Stimulated activated CD8-positive, alpha-beta memory T cell treated with anti-CD3 and anti-CD28 coated beads, Interleukin-2, amount 100 ng/mL, for 1 hour (primary cell): ENCODE results near the gene MATN1.

Experiments used
- DNase-seq, 2 donors: peaks; one replicate each; pipeline ENCODE4 v3.0.0-alpha.2; 2020; ENCODE audit warnings: low read depth in 2 of 2

The MATN1 gene

DNA sequence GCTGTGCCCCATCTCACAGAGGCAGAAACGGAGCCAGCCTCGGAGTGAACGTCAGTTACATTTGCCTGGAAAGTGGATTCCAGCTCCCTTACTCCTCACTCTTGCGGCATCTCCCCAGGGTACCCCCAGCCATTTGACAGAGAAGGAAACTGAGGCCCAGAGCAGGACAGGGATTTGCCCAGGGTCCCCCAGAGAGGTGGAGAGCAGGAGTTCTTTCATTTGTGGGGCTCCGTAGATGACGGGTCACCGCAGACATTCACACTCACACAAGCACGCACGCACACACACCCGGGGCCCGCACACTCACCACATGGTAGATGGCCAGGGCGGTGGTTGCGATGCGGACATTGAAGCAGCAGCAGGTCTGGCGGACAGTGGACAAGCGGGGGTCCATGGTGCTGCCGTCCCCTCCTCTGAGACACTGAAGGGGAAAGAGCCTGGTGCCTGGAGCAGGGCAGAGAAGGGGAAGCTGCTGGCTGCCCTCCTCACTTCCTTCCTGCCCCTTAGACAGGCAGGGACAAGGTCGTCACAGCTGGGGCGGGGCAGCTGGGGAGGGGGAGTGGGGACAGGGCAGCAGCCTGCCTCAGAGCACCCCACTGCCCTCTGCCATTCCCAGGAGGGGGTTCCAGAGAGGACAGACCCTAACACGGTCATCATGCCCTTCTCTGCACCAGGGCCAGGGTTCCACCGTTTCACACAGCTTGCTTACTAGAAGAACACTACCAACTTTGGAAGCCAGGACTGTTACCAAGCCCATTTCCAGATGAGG is 34.2 kb upstream of the MATN1 start, which contains the start of gene LAPTM5:
LAPTM5 (minus strand) TSS at position 423 of the 769 bp plus-strand sequence; CDS start at position 394, 29 bp downstream.
- DNase-seq: peak in 1 of 2 donors; percentile 20

GRCh38 chr1:30756545-30757351 is 33.4 kb upstream of the MATN1 start:
- peak; percentile 43 to 51 for DNase-seq

- no peak for DNase-seq
Observed at GRCh38 chr1:30756206-30756544, 32.8 kb upstream of the MATN1 start.

GRCh38 chr1:30755746-30756145 is 32.4 kb upstream of the MATN1 start:
- DNase-seq: no peak

GRCh38 chr1:30755334-30755733 is 31.9 kb upstream of the MATN1 start:
- no peak for DNase-seq

DNA sequence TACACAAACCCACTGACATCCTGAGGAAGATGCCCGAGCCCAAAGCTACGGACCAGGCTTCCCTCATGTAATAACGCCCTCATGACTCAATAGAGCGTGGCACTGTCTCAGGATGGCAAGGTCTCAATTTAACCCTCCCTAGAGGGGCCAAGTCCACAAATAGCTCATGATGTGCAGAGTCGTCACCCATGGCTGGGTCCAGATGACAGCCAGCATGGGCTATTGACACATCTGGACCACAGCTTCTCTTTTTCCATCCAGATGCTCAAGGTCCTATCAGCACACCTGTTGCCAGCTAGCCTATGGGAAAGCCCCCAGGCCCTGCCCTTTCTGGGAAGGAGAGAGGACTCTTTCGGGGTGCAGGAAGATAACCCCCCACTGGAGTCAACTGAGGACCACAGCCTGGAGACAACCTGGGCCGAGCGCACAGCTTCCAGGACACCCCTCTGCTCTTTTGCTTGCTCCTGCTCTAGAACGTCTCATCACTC is 31.3 kb upstream of the MATN1 start:
- DNase-seq: no peak

DNA sequence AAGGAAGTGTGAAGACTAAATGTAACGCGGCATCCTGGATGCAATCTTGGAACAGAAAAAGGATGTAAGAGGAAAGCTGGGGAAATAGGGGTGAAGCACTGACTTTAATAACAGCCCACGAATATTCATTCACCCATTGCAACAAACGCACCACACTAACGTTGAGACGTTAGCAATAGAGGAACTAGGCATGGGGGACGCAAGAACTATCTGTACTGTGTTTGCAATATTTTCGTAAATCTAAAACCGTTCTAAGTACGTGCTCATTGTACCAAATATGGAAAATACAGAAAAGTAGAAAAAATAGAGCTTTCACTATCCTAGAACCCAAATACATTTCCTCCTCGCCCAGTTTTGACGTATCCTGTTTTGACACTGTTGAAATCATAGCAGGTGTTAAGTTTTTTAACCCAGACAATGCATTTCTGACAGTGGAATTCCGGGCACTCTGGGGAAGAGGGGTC is 30.3 kb upstream of the MATN1 start:
- DNase-seq: no peak

DNA sequence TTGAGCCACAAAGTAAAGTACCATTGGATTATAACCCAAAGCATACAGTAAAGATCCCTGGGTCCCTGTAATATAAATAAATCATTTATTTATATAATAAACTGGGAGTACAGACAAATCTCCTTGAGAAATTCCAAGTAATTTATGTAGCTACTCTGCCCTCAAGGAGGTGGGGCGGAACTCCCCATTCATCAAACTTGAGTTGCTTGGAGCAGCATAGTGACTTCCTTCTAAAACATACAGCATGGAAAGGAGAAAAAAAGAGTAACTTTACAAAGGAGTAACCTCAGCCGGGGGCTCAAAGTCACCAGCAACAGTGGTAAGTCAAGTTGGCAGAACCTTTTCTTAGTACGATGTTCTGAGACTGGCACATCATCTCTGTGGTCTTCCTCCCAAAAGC is 29.7 kb upstream of the MATN1 start:
- no peak for DNase-seq

GRCh38 chr1:30752651-30752908 is 29.2 kb upstream of the MATN1 start:
- no peak for DNase-seq

GRCh38 chr1:30751830-30752650 is 28.7 kb upstream of the MATN1 start:
- no peak for DNase-seq

- no peak for DNase-seq
Observed at GRCh38 chr1:30750731-30751291, 27.4 kb upstream of the MATN1 start.

GRCh38 chr1:30749691-30750583 is 26.6 kb upstream of the MATN1 start:
- peak in 1 of 2 donors; percentile 49 for DNase-seq

DNA sequence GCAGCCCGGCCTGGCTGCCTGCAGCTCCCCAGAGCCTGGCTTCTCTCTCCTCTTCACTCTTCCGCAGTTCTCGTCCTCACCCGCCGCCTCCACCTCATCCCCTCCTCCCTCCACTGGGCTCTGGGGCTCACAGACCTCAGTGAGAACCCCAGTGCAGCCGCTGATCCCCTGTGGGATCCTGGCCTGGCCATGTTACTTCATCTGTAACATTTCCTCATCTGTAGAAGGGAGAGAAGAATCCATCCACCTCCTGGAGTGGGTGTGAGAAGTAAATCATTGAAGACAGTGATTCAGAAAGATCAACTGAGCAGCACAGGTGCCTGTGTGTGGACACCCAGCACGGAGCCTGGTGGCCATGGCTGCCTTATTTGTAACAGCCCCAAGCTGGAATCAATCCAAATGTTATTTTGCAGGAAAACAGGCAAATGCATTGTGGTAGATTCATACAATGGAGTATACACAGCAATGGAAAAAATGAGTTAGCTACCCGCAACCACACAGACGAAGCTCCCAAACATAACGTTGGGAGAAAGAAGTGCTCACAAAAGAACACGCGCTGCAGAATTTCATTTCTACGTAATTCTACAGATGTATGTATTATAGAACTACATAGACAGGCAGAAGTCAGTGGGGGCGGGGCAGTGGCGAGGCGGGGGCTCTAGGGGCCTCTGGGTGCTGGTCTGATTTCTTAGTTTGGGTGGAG is 25.5 kb upstream of the MATN1 start:
- DNase-seq: no peak

DNA sequence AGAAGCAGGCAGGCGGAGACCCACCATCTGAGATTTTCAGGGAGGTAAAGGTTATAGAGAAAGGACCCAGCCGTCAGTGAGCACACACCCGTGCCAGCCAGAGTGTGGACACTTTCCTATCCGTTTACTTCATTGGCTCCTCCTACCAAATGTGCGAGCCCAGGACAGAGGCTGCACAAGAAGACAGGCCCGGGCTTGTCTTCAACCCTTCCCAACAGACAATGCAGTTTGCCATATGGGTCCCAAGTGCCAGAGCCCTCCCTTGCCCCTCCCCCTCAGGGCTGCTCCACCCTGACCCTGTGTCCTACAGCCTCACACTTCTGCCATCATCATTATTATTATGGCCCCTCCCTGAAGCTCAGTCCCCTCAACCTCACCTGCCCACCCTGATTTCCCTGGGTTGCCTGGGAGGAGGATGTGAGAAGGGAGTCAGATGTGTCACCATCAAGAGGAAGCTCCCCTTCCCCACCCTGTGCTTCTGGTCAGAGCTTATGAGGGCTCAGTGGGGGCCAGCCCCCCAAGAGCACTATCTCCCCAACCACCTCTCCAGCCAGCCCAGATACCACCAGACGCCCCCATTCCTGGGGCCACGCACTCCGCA is 24.8 kb upstream of the MATN1 start:
- DNase-seq: no peak

GRCh38 chr1:30747033-30748008 is 23.9 kb upstream of the MATN1 start:
- no peak for DNase-seq

DNA sequence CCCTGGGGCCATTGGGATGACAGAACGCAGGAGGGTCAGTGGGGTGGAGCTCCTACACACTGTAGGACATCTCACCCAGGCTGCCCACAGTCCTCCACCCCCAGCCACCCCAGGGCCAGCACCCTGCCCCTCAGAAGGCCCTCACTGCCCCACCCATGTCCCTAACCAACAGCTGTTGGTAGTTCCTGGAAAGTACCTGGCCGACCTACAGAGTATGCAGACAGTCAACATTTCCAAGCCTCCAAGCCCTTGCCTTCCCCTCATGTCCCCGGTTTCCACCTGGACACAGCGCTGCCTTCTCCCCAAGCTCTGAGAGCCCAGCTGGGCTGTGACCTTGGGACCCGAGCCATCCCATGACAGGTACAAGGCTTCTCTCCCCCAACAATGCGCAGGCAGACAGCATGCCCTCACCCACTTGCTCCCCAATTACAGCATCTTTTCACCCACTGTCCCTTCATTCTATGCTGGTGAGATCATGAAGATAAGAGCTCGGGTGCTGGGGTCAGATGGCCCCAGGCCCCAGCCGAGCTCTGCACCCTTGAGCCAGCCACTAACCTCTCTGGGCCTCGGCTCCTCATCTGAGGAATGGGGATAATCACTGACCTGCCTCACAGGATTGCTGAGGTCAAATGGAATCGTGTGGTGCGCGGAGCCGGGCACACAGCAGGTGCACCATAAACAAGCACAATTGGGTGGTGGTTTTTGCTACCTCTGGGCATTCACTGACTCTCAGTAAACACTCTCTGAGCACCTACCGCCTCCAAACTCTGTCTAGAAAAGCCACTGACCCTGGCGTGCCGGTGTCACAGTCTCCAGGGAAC is 23.0 kb upstream of the MATN1 start:
- DNase-seq: no peak

DNA sequence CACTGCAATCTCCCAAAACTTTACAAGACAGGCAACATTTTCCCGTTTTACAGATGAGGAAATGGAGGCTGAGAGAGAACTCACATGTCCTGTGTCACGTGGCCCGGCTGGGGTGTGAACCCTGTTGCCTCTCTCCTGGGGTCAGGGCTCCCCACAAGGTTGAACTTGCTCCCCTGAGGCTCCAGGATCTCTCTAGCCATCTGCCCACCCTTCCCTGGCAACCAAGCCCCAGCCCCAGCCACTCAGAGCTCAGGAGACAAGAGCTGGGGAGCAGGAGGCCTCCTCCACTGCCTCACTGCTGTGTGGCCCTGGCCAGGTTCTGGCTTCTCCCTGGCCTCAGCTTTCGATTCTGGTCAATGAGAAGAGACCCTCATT is 22.4 kb upstream of the MATN1 start:
- no peak for DNase-seq
